Glomerular visceral epithelial cell (primary cell): Measurements from ENCODE around the gene DES.

Experiments used
- DNase-seq: peaks from one replicate; pipeline ENCODE4 v3.0.0-alpha.2; 2016; ENCODE audit errors: extremely low spot score

The DES gene

DNA sequence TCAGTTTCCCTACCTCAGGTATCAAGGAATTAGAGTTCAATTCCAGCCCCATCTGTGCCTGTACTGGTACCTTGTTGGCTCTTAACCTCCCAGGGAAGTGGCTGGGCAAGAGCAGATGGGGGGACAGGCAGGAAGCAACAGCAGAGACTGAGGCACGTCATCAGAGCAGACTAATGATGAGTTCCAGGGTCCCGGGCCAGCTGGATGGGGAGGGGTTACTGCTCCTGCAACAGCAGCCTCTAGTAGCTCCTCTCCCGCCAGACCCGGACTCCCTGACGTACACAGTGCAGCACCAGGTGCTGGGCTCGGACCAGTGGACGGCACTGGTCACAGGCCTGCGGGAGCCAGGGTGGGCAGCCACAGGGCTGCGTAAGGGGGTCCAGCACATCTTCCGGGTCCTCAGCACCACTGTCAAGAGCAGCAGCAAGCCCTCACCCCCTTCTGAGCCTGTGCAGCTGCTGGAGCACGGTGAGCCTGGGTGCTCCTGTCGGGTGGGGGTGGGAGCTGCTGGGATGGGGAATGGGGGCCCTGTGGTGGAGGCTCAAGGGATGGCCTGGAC is 54.5 kb downstream of the DES start:
- DNase-seq, result no peak

DNA sequence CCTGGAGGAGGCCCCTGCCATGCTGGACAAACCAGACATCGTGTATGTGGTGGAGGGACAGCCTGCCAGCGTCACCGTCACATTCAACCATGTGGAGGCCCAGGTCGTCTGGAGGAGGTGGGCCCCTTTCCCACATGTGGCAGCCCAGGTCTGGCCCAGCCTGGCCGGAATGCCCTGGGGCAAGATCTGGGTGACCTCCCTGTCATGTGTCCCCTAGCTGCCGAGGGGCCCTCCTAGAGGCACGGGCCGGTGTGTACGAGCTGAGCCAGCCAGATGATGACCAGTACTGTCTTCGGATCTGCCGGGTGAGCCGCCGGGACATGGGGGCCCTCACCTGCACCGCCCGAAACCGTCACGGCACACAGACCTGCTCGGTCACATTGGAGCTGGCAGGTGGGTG is 55.3 kb downstream of the DES start:
- DNase-seq, result no peak

DNA sequence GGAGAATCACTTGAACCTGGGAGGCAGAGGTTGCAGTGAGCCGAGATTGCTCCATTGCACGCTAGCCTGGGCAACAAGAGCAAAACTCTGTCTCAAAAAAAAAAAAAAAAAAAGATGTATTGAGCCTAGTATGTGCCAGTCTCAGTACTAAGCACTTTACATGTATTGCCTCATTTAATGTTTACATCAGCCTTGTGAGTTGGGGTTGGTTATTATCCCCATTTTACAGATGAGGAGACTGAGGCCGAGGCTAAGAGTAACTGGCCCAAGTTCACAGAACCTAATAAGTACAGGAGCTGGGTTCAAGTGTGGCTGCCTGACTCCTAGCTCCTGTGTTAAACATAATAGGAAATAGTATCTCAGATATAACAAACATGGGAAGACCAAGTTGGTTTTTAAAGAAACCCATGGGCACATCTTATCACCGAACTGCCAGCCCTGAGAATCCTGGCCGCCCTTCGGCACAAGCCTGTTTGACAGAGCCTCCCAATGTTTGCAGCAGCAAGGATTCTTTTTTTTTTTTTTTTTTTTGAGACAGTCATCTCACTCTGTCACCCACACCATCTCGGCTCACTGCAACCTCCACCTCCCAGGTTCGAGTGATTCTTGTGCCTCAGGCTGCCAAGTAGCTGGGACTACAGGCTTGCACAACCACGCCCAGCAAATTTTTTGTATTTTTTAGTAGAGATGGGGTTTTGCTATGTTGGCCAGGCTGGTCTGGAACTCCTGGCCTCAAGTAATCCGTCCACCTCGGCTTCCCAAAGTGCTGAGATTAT is 56.3 kb downstream of the DES start:
- no peak for DNase-seq

DNA sequence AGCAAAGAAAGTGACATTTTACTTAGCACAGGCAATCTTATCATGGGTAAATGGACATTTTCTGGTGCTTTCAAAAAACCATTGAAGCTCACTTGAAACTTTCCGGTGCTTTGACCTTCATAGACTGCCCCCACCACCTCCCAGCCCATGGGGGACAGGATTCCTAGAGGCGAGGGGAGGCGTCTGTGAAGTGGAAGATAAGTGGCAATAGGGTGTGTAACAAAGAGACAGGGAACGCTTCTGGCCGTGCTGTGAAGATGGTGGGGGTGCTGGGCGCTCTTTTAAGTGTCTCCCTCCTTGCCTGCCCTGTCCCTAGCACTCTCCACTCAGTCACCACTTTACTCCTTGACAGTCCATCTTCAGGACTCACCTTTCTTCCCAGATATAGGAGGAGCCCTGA is 57.1 kb downstream of the DES start:
- DNase-seq, result no peak

DNA sequence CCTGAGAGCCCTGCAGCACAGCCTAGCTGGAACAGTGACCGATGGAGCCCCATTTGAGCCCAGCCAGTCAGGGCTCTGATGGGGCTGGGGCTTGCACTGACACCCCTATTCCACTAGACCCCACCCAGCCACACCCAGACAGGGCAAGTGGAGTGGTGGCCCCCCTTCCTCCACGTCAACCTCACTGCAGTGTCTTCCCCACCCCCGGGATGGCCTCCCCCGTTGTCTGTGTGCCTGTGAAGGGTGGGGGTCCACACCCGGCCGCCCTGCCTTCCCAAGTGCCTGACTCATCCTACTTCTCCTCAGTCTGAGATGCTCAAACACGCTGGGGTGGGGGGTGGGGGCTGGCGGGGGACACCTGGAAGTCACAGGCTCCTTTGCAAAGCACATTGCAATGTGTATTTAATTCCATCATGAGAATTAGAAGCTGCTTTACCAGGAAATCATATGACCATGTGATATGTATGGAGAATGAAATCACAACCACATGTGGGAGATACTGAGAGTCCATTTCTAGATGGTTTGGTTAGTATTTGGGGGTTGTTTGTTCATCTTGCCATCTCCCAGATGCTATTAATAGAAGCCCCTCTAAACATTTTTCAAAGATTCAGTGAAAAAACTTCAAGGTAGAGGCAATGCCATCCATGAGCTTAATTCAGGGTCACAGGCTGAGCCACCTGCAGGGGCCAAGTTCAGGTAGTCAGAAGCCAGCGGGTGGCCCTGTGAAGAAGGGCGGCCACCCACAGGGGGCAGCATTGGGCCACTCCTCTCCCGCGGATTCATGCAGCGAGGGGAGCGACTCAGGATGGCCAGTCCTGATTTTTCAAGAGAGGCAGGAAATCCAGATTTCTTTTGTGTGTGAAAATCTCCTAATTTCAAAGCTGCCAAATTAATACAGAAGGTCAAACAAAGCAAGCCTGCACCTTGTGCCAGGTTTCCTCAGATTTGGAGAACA is 57.8 kb downstream of the DES start:
- DNase-seq, result peak; percentile 54
